Upper lobe of left lung (tissue), 4 donors: Measurements from ENCODE around the gene ECT2.
"Not testable (repeated sequence)": the region's sequence is repeated elsewhere in the genome, so short reads cannot be mapped to it uniquely, and the experiment has no call there.

Source experiments
- POLR2A ChIP-seq, 4 donors: fragments of 450-650 bp; IDR thresholded peaks; one replicate each; pipeline ENCODE4 v1.5.1; 2016 to 2017; ENCODE audit warnings: antibody characterized with exemption in 4 of 4, mild to moderate bottlenecking in 2 of 4
- TF ChIP-seq, protein P1 (sequence below), 6 experiments: fragments of 450-650 bp in 4 of 6; fragments of 200-600 bp in 2 of 6; sonication (generic) in 2 of 6; IDR thresholded peaks; one replicate each; pipeline ENCODE4 v1.5.1; 2016 to 2019; ENCODE audit warnings: antibody characterized with exemption in 6 of 6

GRCh38 chr3:172760416-172760815 lies 9.9 kb downstream of the ECT2 start:
- TF ChIP-seq, protein P1, sequence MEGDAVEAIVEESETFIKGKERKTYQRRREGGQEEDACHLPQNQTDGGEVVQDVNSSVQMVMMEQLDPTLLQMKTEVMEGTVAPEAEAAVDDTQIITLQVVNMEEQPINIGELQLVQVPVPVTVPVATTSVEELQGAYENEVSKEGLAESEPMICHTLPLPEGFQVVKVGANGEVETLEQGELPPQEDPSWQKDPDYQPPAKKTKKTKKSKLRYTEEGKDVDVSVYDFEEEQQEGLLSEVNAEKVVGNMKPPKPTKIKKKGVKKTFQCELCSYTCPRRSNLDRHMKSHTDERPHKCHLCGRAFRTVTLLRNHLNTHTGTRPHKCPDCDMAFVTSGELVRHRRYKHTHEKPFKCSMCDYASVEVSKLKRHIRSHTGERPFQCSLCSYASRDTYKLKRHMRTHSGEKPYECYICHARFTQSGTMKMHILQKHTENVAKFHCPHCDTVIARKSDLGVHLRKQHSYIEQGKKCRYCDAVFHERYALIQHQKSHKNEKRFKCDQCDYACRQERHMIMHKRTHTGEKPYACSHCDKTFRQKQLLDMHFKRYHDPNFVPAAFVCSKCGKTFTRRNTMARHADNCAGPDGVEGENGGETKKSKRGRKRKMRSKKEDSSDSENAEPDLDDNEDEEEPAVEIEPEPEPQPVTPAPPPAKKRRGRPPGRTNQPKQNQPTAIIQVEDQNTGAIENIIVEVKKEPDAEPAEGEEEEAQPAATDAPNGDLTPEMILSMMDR (IDR thresholded peaks at IDR 0.05): not testable (repeated sequence)
- TF ChIP-seq POLR2A (IDR thresholded peaks at IDR 0.05): not testable (repeated sequence)
